Measurements from ENCODE around the gene EPB42. TPM values are rescaled to one million over a fixed set of nuclear protein-coding genes. Genes with fewer than 3 reads are reported as not detected.

Gene EPB42
- total and polyA plus RNA-seq, 2 donors from 2014 or later, result not detected

DNA sequence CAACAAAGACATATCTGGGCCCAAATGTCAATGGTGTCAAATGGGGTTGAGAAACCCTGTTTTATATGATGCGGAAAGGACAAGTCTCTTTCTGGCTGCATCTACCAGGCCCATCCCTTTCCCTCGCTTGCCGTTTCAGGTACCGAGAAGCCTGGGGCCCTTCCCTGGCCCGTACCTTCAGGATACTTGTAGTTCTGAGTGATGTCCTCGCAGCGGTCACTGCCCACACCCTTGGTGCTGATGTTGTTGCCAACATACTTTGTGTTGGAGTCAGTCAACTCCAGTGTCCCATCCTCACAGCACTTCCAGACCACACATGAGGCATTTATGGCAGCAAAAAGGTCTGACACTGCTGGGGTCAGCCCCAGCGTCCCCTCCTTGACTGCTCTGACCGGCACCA is 13.8 kb downstream of the EPB42 start:
- no peak for FAIRE-seq
- TF ChIP-seq, protein P1, sequence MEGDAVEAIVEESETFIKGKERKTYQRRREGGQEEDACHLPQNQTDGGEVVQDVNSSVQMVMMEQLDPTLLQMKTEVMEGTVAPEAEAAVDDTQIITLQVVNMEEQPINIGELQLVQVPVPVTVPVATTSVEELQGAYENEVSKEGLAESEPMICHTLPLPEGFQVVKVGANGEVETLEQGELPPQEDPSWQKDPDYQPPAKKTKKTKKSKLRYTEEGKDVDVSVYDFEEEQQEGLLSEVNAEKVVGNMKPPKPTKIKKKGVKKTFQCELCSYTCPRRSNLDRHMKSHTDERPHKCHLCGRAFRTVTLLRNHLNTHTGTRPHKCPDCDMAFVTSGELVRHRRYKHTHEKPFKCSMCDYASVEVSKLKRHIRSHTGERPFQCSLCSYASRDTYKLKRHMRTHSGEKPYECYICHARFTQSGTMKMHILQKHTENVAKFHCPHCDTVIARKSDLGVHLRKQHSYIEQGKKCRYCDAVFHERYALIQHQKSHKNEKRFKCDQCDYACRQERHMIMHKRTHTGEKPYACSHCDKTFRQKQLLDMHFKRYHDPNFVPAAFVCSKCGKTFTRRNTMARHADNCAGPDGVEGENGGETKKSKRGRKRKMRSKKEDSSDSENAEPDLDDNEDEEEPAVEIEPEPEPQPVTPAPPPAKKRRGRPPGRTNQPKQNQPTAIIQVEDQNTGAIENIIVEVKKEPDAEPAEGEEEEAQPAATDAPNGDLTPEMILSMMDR (IDR thresholded peaks at IDR 0.05; ENCODE audit: borderline replicate concordance, extremely low read depth, insufficient read depth), result no peak
- no peak overlapping the region for H3K27ac ChIP-seq (ENCODE audit: low read depth in 2 of 2, low read length in 2 of 2)
- H3K27me3 ChIP-seq (ENCODE audit: control insufficient read depth, insufficient read depth, low read length), result no peaks in the 10 kb centered on the region
- no peaks in the 10 kb centered on the region for H3K36me3 ChIP-seq (ENCODE audit: control insufficient read depth in 2 of 3, insufficient read depth in 3 of 3, low read length in 3 of 3)
- DNase-seq, result no peak
- H3K9ac ChIP-seq (ENCODE audit: low read length in 3 of 3), result no peak overlapping the region
- no peaks in the 10 kb centered on the region for H3K4me1 ChIP-seq (ENCODE audit: control insufficient read depth in 2 of 3, insufficient read depth in 2 of 3, low read depth in 1 of 3, low read length in 3 of 3)
- intact Hi-C loops (cut with DNase I), result no loop called here
- no peaks in the 10 kb centered on the region for H3K9me3 ChIP-seq (ENCODE audit: control insufficient read depth in 2 of 3, insufficient read depth in 1 of 3, low read length in 3 of 3)
- no peak overlapping the region for H3K4me3 ChIP-seq (ENCODE audit: low read length in 3 of 3)

DNA sequence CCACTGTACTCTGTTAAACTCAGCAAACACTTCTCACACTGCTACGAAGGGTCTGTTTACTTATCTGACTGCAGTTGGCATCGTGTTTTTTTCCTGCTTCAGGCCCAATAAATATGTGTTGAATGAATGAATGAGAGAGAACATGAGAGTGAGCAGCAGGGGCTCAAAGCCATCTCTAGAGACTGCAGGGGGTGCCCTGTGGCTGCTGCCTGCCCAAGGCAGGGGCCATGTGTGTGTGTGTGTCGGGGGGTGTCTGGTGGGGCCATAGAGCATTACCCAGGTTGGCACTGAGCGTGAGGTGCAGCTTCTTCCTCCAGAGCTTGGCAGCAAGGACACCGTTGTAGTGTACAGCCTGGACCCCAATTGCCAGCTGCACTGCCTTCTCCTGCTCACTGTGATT is 14.8 kb downstream of the EPB42 start:
- H3K9ac ChIP-seq (ENCODE audit: low read length in 3 of 3), result no peak overlapping the region
- no peak for FAIRE-seq
- TF ChIP-seq, protein P1 (IDR thresholded peaks at IDR 0.05; ENCODE audit: borderline replicate concordance, extremely low read depth, insufficient read depth), result no peak

DNA sequence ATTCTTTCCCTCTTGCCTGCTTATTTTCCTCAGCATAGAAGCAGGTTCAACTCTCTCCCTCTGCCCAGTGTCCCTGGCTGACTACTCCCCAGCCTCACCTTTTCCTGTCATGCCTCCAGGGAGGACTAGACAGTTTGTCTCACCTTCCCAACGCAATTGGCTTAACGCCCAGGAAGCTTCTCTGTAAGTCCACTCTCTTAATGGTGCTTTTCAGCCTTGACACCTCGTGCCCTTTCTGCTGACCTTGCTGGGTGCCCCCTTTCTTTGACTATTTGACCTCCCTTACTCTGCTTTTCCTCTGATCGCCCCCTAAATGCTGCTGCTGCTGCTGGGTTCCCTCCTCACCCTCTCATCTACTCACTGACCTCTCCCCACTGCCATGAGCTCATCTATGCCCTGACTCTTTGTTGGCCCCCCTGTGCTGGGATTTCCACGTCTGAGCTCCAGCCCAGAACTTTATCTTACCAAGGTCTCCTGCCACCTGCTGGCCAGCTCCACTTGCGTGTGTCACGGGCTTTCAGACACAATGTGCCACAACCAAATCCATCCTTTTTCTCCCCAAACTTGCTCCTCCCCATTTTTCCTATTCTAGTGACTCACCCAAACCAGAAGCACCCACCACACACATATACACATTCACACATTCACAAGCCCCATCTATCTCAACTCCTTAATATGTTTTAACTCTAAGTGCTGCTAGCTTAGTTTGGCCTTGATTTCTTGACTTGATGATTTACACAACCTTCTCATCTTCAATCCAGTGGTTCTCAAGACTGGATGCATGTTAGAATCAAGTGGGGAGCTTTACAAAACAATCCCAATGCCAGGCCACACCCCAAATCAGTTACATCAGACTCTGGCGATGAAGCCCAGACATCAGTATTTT is 16.6 kb downstream of the EPB42 start:
- TF ChIP-seq, protein P1 (IDR thresholded peaks at IDR 0.05; ENCODE audit: borderline replicate concordance, extremely low read depth, insufficient read depth), result peak; percentile 56
- no peak for FAIRE-seq
- Histone ChIP-seq H3K4me1 (ENCODE audit: control insufficient read depth in 2 of 3, insufficient read depth in 2 of 3, low read depth in 1 of 3, low read length in 3 of 3) (no peaks in the 10 kb centered on the region), H3K4me3 (ENCODE audit: low read length in 3 of 3) (no peak overlapping the region), H3K36me3 (ENCODE audit: control insufficient read depth in 2 of 3, insufficient read depth in 3 of 3, low read length in 3 of 3) (no peaks in the 10 kb centered on the region), H3K27me3 (ENCODE audit: control insufficient read depth, insufficient read depth, low read length) (no peaks in the 10 kb centered on the region), H3K9ac (ENCODE audit: low read length in 3 of 3) (no peak overlapping the region), H3K9me3 (ENCODE audit: control insufficient read depth in 2 of 3, insufficient read depth in 1 of 3, low read length in 3 of 3) (no peaks in the 10 kb centered on the region), H3K27ac (ENCODE audit: low read depth in 2 of 2, low read length in 2 of 2) (no peak overlapping the region)
- DNase-seq, result peak in 3 of 5 donors; percentile 35 to 61 (median 43)
- intact Hi-C loops (cut with DNase I), result no loop called here

More for the DNA sequence above, 14.8 kb downstream of the EPB42 start:
- Histone ChIP-seq H3K4me3 (ENCODE audit: low read length in 3 of 3) (no peak overlapping the region), H3K27me3 (ENCODE audit: control insufficient read depth, insufficient read depth, low read length) (no peaks in the 10 kb centered on the region), H3K36me3 (ENCODE audit: control insufficient read depth in 2 of 3, insufficient read depth in 3 of 3, low read length in 3 of 3) (no peaks in the 10 kb centered on the region), H3K27ac (ENCODE audit: low read depth in 2 of 2, low read length in 2 of 2) (no peak overlapping the region), H3K9me3 (ENCODE audit: control insufficient read depth in 2 of 3, insufficient read depth in 1 of 3, low read length in 3 of 3) (no peaks in the 10 kb centered on the region), H3K4me1 (ENCODE audit: control insufficient read depth in 2 of 3, insufficient read depth in 2 of 3, low read depth in 1 of 3, low read length in 3 of 3) (no peaks in the 10 kb centered on the region)
- intact Hi-C loops (cut with DNase I), result no loop called here
- no peak for DNase-seq
